Vagina (tissue), 2 donors: ENCODE results near the gene UBTD1.

Experiments used
- POLR2A ChIP-seq, 2 donors: fragments of 450-650 bp; IDR thresholded peaks; one replicate each; pipeline ENCODE4 v1.6.1; 2017; ENCODE audit warnings: antibody characterized with exemption in 2 of 2, mild to moderate bottlenecking in 2 of 2, moderate library complexity in 2 of 2
- TF ChIP-seq, protein P1 (sequence below), 3 experiments: fragments of 450-650 bp in 2 of 3; fragments of 200-600 bp in 1 of 3; sonication (generic) in 1 of 3; IDR thresholded peaks; one replicate each; pipeline ENCODE4 v1.5.1; 2017 to 2019; ENCODE audit warnings: antibody characterized with exemption in 3 of 3, mild to moderate bottlenecking in 2 of 3, moderate library complexity in 2 of 3

DNA sequence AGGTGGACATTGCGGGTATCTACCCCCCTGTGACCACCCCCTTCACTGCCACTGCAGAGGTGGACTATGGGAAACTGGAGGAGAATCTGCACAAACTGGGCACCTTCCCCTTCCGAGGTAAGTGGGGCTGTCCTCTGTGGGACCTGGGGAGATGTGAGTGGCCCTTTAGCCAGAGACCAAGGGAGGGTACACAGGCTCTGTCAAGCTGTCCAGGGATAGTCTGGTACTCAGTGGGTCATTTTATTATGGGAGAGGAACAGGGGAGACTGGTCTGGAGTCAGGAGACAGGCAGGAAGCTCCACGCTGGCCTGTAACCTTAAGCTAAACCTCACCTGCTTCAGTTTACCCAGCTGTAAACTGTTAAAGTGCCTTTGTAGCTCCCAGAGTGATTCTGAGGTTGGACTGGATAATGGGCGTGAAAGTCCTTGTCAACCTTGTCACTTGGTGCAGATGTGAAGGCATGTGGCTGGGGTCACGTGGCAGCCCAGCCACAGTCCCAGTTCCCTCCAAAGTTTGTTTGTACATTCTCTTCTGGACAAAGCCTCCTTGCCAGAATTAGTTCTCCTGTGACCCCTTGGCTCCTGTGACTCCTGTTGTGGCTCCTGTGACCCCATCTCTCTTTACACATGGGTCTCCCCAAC lies 86.2 kb downstream of the UBTD1 start:
- TF ChIP-seq, protein P1, sequence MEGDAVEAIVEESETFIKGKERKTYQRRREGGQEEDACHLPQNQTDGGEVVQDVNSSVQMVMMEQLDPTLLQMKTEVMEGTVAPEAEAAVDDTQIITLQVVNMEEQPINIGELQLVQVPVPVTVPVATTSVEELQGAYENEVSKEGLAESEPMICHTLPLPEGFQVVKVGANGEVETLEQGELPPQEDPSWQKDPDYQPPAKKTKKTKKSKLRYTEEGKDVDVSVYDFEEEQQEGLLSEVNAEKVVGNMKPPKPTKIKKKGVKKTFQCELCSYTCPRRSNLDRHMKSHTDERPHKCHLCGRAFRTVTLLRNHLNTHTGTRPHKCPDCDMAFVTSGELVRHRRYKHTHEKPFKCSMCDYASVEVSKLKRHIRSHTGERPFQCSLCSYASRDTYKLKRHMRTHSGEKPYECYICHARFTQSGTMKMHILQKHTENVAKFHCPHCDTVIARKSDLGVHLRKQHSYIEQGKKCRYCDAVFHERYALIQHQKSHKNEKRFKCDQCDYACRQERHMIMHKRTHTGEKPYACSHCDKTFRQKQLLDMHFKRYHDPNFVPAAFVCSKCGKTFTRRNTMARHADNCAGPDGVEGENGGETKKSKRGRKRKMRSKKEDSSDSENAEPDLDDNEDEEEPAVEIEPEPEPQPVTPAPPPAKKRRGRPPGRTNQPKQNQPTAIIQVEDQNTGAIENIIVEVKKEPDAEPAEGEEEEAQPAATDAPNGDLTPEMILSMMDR (IDR thresholded peaks at IDR 0.05): no peak
- no peak for TF ChIP-seq POLR2A (IDR thresholded peaks at IDR 0.05)
